GM21381 (cell line): ENCODE data around the gene ZNF619.
"Not testable (repeated sequence)": the region's sequence is repeated elsewhere in the genome, so short reads cannot be mapped to it uniquely, and the experiment has no call there.

Source experiments
- ATAC-seq: cut with Tn5 transposase; IDR thresholded peaks from one replicate; pipeline ENCODE4 v1.9.1; 2021; ENCODE audit warnings: mild to moderate bottlenecking, moderate library complexity; ENCODE audit not compliant: unreplicated experiment

The ZNF619 gene

DNA sequence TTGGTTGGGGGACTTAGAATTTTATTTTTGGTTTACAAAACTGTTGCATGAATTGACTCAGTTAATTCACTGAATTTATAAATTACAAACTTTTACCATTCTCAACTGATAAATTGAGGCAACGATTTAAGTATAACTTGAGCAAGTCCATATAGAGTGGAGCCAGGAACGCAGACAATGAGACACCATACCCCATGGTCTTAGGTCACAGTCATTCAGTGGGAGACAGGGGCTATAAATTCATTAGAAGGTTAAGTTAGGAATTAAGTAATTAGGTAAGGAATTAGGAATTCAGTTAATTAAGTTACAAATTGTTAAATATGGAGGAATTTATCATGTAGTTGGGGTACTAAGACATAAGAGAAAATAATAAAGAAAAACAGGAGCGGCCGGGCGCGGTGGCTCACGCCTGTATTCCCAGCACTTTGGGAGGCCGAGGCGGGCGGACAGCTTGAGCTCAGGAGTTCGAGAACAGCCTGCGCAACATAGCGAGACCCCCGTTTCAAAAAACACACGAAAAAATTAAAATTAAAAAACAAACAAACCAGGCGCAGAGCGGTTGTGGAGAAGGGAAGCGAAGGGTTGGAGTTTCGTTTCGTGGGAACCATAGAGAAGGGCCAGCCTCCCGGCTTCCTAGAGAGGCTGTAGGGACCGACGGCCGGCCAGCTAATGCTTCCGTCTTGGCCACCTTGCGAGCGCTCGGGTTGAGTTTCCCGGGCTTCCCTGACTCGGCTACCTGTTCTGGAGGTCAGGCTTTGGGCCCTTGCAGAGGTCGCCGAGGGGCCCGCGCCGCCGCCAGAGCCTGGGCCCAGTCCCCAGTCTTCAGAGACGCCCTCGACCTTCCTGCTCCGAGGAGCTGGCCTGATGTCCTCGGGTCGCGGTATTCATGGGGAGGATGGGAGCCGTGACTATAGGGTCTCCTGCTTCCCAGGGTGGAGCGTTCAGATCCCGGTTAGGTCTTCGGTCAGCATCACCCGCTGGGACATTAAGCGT lies at the start of gene ZNF619:
Gene ZNF619 (plus strand): TSS at position 645 of the 993 bp plus-strand sequence. CDS start 858 bp downstream, outside the sequence.
- peak; percentile 80 for ATAC-seq

DNA sequence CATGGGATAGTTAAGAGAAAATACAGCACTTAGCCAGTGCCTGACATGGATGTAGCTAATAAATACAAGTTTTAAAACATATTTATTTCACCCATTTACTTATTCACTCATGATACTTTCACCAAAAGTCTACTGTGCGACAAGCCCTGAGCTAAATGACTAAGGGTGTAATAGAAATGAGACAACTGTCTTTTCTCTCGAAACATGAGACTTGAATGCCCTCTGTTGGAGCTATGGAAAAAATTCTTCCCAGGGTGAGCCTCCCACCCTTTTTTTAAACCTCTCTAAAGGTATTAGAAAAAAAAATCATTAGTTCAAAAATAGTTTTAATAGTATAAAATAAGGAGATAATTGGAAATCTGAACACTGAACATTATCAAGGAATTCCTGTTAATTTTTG lies 44.1 kb upstream of the ZNF619 start:
- no peak for ATAC-seq

DNA sequence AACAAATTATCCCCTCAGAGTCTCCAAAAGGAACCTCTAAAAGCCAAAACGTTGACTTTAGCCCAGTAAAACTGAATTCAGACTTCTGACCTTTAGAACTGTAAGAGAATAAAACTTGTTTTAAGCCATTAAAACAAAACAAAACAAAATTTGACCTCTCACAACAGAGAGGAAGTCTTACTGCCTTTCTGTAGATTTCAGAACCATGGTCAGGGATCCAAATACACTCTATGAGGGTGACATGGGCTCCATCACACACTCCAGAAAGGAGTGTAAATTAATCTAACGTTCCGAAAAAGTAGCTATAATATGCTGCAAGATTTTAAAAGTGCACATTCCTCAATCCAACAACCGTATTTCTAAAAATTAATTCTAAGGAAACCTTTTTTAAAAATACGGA lies 39.0 kb upstream of the ZNF619 start:
- ATAC-seq, result no peak

DNA sequence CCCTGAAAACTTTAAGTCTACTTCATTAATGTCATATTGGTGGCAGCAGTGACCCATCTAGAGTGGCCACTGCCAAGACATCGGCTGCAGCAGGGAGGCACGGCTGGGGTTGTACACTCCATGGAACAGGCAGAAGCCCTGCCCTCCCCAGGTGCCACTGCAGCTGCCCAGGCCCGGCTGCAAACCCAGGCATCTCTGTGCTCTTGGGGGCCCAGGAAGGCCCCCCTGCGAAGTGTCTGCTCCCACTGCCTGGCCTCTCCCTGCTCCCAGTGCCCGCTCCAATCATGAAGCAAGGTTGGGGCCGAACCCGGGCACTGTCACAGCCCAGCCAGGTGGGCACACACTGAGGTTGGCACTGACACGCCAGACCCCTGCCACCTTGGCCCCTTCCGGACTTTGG lies 31.9 kb upstream of the ZNF619 start:
- no peak for ATAC-seq

DNA sequence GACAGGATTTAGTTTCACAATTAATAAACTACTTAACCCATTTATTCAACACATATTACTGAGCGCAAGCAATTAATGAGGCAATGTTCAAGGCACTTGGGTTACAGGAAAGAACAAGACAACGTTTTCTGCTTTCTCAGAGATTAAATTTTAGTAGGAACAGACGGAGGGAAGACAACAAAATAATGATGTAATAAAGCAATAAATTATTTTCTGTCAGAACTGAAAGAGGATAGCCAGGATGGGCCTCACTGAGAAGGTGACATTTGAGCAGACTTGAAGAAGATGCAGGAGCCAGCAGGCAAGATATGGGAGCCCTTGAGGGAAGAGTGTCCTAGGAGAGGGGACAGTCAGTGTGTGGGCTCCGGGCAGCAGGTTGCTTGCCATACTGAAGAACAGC lies 31.0 kb upstream of the ZNF619 start:
- ATAC-seq, result no peak

GRCh38 chr3:40450438-40450837 lies 26.5 kb upstream of the ZNF619 start:
- no peak for ATAC-seq

- no peak for ATAC-seq
These were observed 25.4 kb upstream of the ZNF619 start for GRCh38 chr3:40451551-40451950.

- ATAC-seq, result no peak
These were observed 24.9 kb upstream of the ZNF619 start for GRCh38 chr3:40452057-40452456.

- no peak for ATAC-seq
These were observed 24.4 kb upstream of the ZNF619 start for GRCh38 chr3:40452562-40452875.

- ATAC-seq, result peak; percentile 93
These were observed 23.8 kb upstream of the ZNF619 start for GRCh38 chr3:40452876-40453730.

DNA sequence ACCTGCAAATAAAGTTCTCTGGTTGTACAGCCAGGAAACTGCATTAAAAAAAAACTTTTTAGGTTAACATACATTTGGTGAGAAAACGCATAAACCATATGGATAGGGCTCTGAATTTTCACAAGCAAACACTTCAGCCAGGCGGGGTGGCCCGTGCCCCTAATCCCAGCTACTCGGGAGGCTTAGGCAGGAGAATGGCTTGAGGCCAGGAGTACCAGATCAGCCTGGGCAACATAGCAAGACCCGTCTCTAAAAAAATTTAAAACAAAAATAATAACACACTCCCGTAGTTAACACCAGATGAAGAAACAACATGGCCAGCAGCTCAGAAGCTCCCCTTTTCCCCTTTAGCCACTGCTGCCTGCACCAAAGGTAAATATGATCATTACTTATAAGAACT lies 23.0 kb upstream of the ZNF619 start:
- ATAC-seq, result no peak

DNA sequence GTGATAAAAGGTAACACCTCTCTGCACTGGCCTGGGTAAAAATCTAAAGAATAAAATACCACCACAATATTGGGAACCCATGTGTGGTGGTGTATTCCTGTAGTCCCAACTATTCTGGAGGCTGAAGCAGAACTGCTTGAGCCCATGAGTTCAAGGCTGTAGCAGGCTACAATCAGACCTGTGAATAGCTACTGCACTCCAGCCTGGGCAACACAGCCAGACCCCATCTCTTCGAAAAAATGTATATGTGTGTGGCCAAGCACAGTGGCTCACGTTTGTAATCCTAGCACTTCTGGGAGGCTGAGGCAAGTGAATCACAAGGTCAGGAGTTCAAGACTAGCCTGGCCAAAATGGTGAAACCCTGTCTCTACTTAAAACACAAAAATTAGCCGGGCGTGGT lies 21.6 kb upstream of the ZNF619 start:
- ATAC-seq, result no peak

- no peak for ATAC-seq
These were observed 20.5 kb upstream of the ZNF619 start for GRCh38 chr3:40456279-40456939.

DNA sequence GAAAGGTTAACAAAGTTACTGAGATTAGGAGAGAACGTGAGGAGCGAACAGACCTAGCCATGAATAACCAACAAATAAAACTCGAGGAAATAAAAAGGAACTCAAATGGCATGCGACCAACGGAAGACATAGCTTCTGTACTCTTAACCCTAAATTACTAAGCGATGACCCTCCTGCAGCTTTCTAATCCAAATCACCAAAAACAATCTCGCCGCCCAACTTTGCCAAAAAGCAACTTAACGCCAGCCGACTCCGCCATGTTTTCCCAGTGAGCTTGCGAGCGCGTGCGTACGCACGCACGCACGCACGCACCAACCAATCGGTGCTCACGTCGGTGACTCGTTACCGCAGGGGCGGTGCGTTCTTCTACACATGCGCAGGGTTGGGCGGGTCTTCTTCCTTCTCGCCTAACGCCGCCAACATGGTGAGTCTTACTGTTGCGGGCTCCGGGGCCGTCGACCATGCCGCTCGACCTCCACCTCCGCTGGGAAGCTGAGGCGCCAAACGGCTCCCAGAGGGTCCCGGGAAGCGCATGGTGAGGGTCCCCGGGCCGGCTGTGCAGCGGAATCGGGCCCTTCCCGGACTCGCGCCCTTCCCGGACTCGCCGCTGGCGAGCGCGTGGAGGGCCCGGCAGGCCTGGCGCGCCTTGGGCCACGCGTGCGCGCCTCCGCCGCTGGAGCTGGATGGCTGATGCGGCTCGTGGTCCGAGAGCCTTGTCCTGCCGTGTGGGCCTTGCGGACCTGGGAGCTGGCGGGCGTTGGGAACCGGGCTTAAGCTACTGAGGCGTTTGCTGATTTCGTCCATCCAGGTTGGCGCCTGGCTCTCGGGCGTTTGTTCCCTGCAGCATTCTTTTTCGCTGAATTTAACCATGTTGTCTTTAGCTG lies 19.7 kb upstream of the ZNF619 start, which contains the start of gene RPL14:
Gene RPL14 (plus strand): TSS at position 400 of the 884 bp plus-strand sequence. CDS start 133 bp downstream, at position 533.
- peak; percentile 59 for ATAC-seq

DNA sequence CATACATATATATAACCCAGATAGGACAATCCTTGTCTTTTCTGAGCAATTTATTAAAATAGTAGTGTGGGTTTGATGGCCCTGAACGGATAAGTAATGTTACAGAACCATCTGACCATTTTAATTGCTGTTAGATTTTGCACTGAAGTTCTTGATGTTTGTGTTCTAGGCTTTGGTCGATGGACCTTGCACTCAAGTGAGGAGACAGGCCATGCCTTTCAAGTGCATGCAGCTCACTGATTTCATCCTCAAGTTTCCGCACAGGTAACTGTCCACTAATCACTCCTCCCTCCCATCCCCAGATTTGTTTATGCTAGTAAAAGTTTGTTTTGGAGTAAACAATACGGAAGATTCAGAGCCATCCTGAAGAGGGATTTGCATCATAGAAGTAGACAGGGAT lies 18.4 kb upstream of the ZNF619 start:
- no peak for ATAC-seq

DNA sequence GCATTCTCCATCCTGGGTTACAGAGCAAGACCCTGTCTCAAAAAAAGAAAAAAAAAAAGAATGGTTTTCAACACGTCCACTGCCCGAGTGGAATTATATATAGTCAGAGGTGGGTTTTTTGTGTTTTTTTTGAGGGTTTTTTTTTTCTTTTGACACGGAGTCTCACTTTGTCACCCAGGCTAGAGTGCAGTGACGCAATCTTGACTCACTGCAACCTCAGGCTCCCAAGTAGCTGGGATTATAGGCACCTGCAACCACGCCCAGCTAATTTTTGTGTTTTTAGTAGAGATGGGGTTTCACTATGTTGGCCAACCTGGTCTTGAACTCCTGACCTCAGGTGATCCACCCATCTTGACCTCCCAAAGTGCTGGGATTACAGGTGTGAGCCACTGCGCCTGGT lies 16.4 kb upstream of the ZNF619 start:
- ATAC-seq, result not testable (repeated sequence)

DNA sequence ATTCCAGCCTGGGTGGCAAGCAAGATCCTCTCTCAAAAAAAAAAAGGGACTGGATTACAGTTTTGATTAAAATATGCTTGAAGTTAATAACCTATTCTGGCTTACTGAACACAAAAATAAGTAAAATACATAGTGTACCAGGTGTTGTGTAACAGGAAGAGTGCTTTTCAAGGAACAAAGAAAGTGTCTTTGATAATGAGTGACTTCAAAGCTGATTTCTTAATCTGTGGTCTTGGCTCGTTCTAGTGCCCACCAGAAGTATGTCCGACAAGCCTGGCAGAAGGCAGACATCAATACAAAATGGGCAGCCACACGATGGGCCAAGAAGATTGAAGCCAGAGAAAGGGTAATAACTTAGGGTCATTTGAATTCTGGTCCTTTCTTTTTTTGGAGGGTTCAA lies 15.8 kb upstream of the ZNF619 start:
- no peak for ATAC-seq

- not testable (repeated sequence) for ATAC-seq
These were observed 14.1 kb upstream of the ZNF619 start for GRCh38 chr3:40462838-40463237.

DNA sequence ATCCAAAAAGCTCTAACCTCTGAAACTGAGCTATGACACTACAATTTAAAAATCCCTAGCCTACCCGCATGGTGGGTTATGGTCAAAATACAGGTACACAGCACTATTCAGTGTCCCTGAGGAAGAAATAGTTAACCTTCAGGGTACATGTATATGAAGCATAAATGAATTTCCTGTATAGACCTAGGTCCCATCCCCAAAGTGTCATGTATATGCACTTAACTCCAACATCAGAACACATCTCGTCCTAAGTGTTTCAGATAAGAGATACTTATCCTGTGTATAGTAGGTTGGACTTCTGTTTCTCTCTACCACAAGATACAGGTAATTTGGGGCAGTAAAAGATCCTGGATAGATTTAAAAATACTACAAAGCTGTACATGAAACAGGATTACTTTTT lies 13.3 kb upstream of the ZNF619 start:
- no peak for ATAC-seq
